GM12878 (cell line): ENCODE data around the gene DNAJC9. TPM values are rescaled to one million over a fixed set of nuclear protein-coding genes. Genes with fewer than 3 reads are reported as not detected.

ENCODE experiments used
- ATF3 ChIP-seq: IDR thresholded peaks from 2 replicates; pipeline ENCODE4 v1.6.1; 2011; ENCODE audit warnings: low read depth, mild to moderate bottlenecking, low read length, moderate library complexity, borderline replicate concordance; ENCODE audit errors: extremely low read depth
- CBFB ChIP-seq: IDR thresholded peaks from 2 replicates; pipeline ENCODE4 v1.6.1; 2016; ENCODE audit warnings: antibody characterized with exemption, low read depth
- CREB1 ChIP-seq: IDR thresholded peaks from 2 replicates; pipeline ENCODE4 v1.6.1; 2012; ENCODE audit warnings: low read depth, mild to moderate bottlenecking, inconsistent platforms
- CUX1 ChIP-seq: IDR thresholded peaks from 2 replicates; pipeline ENCODE4 v1.6.1; 2012; ENCODE audit warnings: improper control_type of control experiment, low read depth, low read length; ENCODE audit not compliant: insufficient replicate concordance
- ELK1 ChIP-seq: IDR thresholded peaks from 2 replicates; pipeline ENCODE4 v1.6.1; 2012; ENCODE audit warnings: low read depth, low read length, improper control_type of control experiment
- FOS ChIP-seq: IDR thresholded peaks from 3 replicates; pipeline ENCODE4 v1.6.1; 2011; ENCODE audit warnings: borderline replicate concordance; ENCODE audit not compliant: insufficient read length; ENCODE audit errors: extremely low read depth
- HCFC1 ChIP-seq: fragments of 150-350 bp; IDR thresholded peaks from 2 replicates; pipeline ENCODE4 v1.6.1; 2014; ENCODE audit warnings: low read length
- MXI1 ChIP-seq: fragments of 150-350 bp; IDR thresholded peaks from 2 replicates; pipeline ENCODE4 v1.6.1; 2011; ENCODE audit warnings: low read depth, mild to moderate bottlenecking, inconsistent platforms, low read length, improper control_type of control experiment
- NFXL1 ChIP-seq: fragments of 450-650 bp; IDR thresholded peaks from 2 replicates; pipeline ENCODE4 v1.6.1; 2017; ENCODE audit warnings: antibody characterized with exemption, mild to moderate bottlenecking, borderline replicate concordance
- NFYB ChIP-seq: IDR thresholded peaks from 2 replicates; pipeline ENCODE4 v1.6.1; 2011; ENCODE audit warnings: low read depth, mild to moderate bottlenecking, low read length, improper control_type of control experiment, moderate library complexity; ENCODE audit not compliant: insufficient read depth
- NKRF ChIP-seq: fragments of 450-650 bp; conservative IDR thresholded peaks from 2 replicates; pipeline ENCODE4 v1.6.1; 2017; ENCODE audit warnings: mild to moderate bottlenecking, moderate library complexity
- POLR2AphosphoS5 ChIP-seq: IDR thresholded peaks from 2 replicates; pipeline ENCODE4 v1.6.1; 2011; ENCODE audit warnings: mild to moderate bottlenecking, low read length, inconsistent platforms
- TCF3 ChIP-seq: IDR thresholded peaks from 2 replicates; pipeline ENCODE4 v1.6.1; 2012; ENCODE audit warnings: low read depth, mild to moderate bottlenecking, low read length, borderline replicate concordance; ENCODE audit not compliant: insufficient read depth
- ZBED1 ChIP-seq: IDR thresholded peaks from 2 replicates; pipeline ENCODE4 v1.6.1; 2016; ENCODE audit warnings: borderline replicate concordance
- ZBTB4 ChIP-seq: fragments of 450-650 bp; formaldehyde crosslinking; IDR thresholded peaks from 2 replicates; pipeline ENCODE4 v1.4.0; 2022; ENCODE audit warnings: mild to moderate bottlenecking, moderate library complexity
- ZNF384 ChIP-seq: IDR thresholded peaks from 2 replicates; pipeline ENCODE4 v1.6.1; 2012; ENCODE audit warnings: low read depth, mild to moderate bottlenecking, low read length, improper control_type of control experiment, borderline replicate concordance
- polyA plus RNA-seq, 11 experiments: library from polyadenylated mRNA; depleted of rRNA in 4 of 11; unstranded in 6 of 11; stranded (reverse) in 5 of 11; fragments of >200 nt; fragmentation: Nextera tagmentation in 4 of 11; fragmentation: Illumina TruSeq in 1 of 11; extraction: Ambion mirVana in 4 of 11; extraction: Trizol in 1 of 11; gene quantifications; 1 replicate in 1 of 11; 2 replicates in 10 of 11; pipeline versions ENCODE4 v1.2.1 to v1.2.3, GENCODE V29; 2011 to 2016; ENCODE audit warnings: inconsistent platforms in 2 of 11, missing spikeins in 2 of 11, low read depth in 1 of 11
- total RNA-seq, 4 experiments: library from RNA; depleted of rRNA in 3 of 4; stranded (reverse); fragments of >200 nt in 3 of 4; fragmentation: Illumina TruSeq in 1 of 4; extraction: Trizol in 1 of 4; gene quantifications; 2 replicates each; pipeline versions ENCODE4 v1.2.1 to v1.2.3, GENCODE V29; 2013 to 2021

DNAJC9 gene
- total and polyA plus RNA-seq, 10 of the 15 experiments (the other 5 are each of a cell fraction or from before 2014, with no cell fraction given), result 15.0 to 72.9 (median 41.8) TPM

GRCh38 chr10:73246646-73247508 is at the start of gene DNAJC9 (continued):
- TF ChIP-seq TCF3, result 0 out of 2 replicates have a peak, but pooled peaks have one; percentile 73
- TF ChIP-seq CUX1, result no peak
- TF ChIP-seq FOS, result no peak
- peak; percentile 62 for TF ChIP-seq HCFC1
- TF ChIP-seq ZBED1, result peak; percentile 50
- TF ChIP-seq ZNF384, result no peak
- TF ChIP-seq CREB1, result peak; percentile 88
- peak; percentile 96 for TF ChIP-seq POLR2AphosphoS5
- TF ChIP-seq CBFB, result peak; percentile 86; the same call in 1 of the 2 replicates
- no peak for TF ChIP-seq NFXL1
- TF ChIP-seq NFYB, result no peak
- no peak for TF ChIP-seq ELK1
- TF ChIP-seq ATF3, result no peak
- TF ChIP-seq NKRF, result peak; percentile 99
- TF ChIP-seq ZBTB4 (CRISPR knock-in tag), result 0 out of 2 replicates have a peak, but pooled peaks have one; percentile 24
- TF ChIP-seq MXI1, result peak; percentile 99
